ELR (cell line): ENCODE results near the gene WDR33.

ENCODE experiments used
- DNase-seq: peaks from one replicate; pipeline ENCODE4 v3.0.0-alpha.2; 2015; ENCODE audit warnings: low read depth

The WDR33 gene

DNA sequence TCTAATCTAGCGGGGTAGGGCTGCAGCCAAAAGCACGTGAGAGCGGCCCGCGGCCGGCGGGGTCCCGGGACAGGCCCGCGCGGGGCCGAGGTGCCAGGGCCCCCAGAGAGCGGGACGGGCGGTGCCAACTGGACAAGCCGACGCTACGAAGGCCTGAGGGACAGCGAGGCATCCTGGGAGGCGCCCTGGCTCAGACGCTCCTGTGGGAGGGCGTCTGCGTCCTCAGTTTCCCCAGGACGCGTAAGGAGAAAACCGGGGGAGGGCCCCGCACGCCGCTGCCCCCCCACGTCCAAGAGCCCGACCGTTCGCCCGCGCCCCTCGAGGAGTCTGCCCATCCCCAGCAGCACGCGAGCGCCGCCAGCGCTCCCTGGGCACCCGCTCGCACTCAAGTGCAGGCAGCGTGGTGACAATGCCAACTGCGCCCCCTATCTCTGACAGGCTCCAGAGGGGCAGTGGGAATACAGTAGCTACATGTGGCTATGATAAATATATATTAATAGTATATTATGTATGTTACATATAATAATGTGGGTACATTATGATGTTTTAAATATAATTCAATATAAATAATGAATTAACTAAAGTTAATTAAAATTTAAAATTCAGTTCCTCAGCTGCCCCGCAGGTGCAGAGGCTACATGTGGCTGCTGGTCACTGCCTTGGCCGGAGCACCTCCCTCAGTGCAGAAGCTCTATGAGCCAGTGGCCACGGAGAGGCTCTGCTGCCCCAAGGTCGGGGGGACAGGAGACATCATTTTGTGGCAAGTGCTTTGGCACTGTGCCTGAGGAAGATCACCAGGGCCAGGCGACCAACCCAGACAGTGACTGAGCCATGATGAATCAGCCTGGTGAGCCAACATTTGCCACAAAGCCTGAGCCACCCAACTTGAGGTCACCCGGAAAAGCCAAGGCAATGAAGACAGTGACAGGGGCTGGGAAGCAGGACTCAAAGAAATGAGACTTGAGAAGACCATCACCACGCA is 115.2 kb downstream of the WDR33 start:
- DNase-seq: peak; percentile 66

DNA sequence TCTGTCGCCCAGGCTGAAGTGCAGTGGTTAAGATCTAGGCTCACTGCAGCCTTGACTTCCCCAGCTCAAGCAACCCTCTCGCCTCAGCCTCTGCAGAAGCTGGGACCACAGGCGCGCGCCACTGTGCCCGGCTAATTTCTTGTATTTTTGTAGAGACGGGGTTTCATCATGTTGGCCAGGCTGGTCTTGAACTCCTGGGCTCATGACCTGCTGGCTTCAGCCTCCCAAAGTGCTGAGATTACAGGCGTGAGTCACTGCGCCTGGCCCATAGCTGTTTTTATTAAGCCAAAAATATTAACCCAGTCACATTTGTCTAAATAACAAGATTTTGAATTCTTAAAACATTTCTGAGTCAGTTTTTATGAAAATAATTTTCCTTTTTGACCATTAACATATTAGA is 116.0 kb downstream of the WDR33 start:
- no peak for DNase-seq

DNA sequence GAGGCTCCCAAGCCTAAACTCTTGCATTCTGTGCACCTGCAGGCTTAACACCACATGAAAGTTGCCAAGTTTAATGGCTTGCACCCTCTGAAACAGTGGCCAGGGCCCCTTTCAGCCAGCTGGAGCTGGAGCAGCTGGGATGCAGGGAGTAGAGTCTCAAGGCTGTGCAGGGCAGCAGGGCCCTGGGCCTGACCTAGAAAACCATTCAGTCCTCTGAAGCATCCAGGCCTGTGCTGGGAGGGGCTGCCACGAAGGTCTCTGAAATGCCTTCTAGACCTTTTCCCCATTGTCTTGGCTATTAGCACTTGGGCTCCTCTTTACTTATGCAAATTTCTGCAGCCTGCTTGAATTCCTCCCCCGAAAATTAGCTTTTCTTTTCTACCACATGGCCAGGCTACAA is 120.3 kb downstream of the WDR33 start:
- no peak for DNase-seq

DNA sequence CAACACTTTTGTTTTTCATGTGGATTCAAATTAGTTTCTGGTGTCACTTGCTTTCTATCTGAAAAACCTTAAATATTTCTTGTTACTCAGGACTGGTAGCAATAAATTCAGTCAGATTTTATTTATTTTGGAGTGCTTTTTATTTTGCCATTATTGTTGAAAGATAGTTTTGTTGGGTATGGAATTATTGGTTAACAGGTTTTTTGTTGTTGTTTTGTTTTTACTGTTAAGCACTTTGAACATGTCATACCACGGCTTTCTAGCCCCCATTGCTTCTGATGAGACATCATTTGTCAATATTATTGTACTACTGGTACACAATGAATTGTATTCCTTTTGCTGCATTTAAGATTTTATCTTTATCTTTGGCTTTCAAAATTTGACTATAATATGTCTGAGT is 122.6 kb downstream of the WDR33 start:
- no peak for DNase-seq

DNA sequence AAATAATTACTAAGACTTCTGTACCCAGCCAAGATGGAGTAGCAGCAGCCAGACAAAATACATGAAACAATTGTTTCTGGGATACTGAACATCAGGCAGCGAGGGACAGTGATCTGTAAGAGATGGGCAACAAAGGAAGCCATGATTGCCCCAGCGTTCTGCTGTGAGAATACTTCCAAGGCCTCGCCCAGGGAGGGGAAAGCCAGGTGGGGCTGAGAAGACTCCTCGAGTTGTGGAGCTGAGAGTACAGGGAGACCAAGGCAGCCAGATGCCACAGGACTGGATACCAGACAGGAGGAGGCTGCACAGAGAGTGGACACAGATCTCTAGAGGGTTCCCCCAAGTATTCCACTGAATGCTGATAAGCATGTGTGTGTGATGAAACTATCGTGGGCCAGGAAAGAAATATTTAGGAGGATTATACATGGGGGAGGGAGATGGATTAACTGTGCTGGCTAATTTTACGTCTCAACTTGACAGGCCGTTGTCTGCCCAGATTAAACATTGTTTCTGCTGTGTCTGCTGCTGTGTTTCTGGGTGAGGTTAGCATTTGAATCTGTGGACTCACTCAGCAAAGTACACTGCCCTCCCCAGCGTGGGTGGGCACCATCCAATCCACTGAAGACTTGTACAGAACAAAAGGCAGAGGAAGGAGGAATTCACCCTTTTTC is 125.4 kb downstream of the WDR33 start:
- no peak for DNase-seq

DNA sequence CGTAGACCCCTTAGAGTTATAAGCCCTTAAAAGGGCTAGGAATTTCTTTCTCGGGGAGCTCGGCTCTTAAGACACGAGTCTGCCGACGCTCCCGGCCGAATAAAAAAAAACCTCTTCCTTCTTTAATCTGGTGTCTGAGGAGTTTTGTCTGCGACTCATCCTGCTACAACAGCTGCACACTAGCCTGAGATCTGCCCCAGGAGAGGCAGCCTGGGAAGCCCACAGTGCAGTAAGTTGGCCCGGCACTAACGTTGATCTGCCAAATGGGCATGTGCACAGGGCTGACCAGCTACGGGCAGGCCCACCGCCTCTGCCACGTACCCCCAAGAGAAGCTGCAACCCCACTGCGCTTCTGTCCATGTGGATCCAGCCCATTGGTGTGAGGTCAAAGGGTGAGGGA is 127.2 kb downstream of the WDR33 start:
- peak; percentile 40 for DNase-seq

DNA sequence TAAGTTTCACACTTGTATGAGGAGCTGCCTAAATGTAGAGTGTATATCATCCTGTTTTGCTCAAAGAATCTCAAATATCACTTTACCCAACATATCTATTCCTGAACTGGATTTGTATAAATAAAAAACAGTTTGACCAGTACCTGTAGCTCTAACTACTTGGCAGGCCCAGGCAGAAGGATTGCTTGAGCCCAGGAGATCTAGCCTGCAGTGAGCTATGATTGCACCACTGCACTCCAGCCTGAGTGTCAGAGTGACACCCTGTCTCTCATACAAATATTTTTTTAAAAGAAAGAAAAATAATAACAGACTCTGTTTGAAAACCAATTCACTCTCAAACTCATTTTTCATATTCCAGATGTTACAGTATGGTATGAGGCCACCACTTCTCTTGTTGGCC is 127.9 kb downstream of the WDR33 start:
- no peak for DNase-seq

DNA sequence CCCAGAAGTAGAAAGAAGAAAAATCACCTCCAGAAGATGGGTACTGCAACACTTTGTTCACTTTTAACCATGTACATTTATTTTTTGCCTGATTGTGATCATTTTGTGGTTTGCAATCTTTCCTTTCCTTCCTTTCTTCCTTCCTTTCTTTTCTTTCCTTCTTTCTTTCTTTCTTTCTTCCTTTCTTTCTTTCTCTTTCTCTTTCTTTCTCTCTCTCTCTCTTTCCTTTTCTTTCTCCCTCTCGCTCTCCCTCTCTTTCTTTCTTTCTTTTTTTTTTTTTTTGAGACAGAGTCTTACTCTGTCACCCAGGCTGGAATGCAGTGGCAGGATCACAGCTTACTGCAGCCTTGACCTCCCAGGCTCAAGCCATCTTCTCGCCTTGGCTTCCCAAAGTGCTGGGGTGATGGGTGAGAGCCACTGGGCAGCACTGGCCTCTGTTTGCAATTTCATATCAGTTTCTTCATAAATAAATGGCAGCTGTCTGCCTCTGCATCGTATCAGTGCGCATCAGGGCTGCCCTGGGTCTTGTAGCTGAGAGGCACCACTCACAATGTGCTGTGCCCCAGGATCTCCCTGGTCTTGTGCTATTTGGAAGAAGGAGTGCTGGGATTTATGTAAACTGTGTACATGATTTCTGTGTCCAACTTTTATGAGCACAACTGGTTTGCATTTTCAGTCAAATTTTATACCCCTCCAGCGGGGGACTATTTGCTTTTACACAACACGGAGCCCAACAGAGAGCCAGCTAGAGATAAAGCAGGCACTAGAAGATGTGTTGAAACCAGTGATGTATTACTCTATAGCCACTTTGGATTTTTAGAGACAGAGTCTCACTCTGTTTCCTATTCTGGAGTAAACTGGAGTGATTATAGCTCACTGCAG is 128.8 kb downstream of the WDR33 start:
- DNase-seq: no peak

DNA sequence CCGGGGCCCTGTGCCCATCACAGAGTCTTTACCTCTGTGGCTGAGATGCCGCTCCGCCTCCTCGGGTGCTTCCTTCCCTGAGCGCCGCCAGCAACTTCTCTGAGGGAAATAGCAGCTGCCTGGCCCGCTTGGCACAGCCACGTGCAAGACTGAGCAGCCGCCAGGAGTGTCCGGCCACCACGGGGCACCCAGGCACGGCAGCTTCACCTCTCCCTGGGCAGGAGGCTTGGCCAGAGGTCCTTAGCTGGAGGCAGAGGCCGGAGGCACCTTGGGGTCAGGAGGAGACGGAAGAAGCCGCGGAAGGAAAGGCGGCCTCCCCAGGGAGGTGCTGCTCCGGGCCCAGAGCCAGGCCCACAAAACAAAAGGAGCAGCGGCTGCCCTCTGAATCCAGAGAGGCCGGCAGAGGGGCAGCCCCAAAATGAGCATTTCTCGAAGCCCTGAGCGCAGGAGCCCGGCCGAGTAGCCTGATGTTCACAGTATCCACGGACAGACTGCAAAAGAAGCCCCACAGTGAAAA is 129.6 kb downstream of the WDR33 start:
- no peak for DNase-seq

DNA sequence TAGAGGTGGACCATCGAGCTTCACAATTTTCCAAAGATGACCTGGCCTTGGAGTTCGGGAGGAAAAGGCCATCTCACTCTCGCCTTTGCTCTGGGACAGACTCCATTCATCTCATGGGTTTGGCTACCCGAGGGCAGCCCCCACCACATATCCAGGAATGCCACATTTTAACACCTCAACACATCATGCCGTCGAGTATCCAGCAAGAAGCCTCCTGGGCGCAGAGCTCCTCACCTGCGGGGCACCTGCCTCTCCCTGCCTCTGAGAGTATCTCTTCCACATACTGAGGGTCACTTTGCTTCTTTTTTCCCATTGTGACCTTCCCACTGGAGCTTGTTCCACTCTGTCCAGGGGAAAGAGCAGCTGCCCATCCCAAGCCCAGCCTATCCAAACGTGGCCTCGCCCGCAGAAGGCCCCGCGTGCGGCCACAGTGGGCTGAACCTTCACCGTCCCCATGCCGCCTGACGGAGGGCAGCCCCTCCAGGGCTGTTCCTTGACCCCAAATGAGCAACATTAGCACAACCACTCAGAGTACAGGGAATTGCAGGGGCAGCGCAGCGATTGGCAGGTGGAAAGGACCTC is 130.2 kb downstream of the WDR33 start:
- DNase-seq: no peak

DNA sequence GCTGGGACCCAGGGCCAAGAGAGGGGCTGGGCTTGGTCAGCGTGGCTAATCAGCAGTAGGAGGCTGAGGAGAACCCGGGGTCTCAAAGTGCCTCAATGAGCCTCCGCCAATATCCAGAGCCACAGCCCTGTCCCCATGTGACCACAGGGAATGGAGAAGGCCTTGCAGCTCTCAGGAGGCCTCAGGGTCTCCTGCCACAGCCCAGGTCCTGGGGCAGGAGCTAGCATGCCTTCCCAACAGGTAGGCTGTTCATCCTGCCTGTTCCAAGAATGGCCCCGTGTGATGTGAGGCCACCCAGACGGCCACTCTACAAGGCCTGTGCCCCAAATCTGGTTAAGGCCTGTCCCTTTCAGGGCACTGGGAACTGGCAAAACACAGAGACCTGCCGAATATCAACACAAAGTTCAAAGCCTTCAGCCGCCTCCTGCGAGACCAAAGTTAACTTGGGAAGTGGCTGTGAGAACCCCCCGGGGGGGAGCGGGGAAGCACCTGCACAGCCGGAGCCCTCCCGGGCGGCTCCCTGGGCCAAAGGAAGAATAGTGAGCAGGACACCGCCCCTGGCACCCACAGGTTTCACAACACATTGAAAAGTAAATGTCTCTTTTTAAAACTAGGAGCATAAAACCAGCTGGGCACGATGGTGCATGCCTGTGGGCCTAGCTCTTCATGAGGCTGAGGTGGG is 131.2 kb downstream of the WDR33 start:
- no peak for DNase-seq

DNA sequence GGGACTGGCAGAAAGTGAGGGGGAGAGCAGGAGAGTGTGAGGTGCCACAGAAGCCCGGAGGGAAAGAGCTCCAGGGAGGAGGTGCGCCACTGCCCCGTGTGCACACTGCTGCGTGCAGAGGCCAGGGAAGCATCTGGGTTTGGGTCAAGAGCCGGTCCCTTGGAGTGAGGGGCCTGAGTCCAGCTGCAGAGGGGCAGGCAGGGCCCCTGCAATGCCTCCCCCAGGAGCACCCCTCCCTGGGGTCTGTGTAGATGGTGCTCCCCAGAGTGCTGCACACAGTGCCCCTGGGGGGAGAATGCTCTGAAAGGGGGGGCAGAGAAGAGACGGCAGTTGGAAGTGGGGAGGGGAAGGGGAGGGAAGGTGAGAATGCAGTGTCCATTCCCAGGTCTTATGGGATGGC is 132.0 kb downstream of the WDR33 start:
- no peak for DNase-seq

DNA sequence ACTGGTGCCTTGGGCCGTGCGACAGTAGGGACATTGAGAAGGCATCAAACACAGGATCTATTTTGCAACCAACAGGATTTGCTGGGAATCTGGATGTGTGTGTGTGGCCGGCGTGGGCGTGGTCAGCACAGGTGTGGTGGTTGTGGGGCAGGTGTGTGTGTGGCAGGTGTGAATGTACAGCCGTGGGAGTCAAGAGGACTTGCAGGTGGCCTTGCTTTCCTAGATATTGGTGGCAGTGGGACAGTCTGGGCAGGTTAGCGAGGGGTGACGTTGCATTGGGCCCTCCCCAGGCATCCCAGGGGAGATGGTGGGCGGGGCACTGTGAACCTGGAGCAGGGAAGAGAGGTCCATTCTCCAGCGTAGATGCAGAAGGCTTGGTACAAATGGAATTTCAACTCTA is 132.4 kb downstream of the WDR33 start:
- DNase-seq: no peak

DNA sequence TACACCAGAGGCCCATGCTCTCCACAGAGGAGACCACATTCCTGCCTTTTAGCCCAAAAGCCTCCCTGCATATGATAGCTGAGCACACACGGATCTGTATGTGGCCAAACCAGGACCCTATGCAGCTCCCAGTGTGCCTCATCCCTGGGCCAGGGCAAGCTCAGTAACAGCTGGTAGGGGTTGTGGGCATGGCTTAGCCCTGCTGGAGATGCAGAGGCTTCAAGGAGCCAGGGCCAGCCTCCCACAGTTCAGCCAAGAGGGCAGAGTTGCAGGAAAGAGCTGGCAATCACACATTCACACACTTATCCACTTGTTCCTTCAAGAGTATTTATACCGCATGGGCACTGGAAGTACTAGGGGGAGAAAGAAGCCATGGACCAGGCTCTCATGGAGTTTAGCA is 134.1 kb downstream of the WDR33 start:
- no peak for DNase-seq

DNA sequence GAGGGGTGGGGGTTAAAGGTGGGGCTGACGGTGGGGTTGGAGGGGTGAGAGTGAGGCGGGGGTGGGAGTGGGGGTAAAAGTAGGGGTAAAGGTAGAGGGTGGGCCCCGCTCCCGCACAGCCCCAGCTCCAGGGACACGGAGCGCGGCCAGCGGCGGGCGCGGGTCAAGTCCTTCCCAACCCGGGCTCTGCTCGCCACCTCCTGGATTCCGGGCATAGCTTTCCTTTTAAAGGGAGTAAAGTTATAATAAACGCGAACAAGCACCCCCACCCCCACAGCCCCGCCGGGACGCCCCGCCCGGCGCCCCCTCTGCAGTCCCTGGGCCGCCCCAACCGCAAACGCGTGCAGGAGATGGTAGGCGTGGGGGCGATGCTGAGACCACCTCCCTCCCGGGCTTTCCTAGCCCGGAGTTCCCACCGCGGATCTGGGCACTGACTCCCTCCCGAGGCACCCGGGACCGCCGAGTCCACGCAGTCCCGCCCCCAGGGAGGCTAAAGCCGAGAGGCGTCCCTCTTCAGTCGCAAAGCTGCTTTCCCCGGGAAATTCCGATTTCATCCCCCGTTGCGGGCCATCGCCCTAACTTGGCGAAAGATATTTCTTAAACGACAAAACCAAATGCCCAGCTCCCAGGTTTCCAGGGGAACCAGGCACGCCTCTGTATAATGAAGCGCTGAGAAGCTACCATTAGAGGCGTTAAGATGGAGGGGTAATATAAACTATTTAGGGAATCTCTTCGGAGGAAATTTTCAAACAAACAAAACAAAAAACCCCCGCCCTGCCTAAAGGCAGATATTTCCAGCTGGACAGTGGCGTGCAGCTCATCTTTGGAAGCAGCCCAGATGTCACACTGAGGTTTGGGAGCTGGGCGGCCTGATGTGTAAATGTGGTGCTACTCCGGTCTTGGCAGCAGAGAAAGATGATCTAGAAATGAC is 135.4 kb downstream of the WDR33 start, which contains the start of gene LIMS2:
LIMS2 (minus strand) TSS at position 200 of the 931 bp plus-strand sequence. CDS start 506 bp downstream, outside the sequence.
- peak; percentile 75 for DNase-seq

DNA sequence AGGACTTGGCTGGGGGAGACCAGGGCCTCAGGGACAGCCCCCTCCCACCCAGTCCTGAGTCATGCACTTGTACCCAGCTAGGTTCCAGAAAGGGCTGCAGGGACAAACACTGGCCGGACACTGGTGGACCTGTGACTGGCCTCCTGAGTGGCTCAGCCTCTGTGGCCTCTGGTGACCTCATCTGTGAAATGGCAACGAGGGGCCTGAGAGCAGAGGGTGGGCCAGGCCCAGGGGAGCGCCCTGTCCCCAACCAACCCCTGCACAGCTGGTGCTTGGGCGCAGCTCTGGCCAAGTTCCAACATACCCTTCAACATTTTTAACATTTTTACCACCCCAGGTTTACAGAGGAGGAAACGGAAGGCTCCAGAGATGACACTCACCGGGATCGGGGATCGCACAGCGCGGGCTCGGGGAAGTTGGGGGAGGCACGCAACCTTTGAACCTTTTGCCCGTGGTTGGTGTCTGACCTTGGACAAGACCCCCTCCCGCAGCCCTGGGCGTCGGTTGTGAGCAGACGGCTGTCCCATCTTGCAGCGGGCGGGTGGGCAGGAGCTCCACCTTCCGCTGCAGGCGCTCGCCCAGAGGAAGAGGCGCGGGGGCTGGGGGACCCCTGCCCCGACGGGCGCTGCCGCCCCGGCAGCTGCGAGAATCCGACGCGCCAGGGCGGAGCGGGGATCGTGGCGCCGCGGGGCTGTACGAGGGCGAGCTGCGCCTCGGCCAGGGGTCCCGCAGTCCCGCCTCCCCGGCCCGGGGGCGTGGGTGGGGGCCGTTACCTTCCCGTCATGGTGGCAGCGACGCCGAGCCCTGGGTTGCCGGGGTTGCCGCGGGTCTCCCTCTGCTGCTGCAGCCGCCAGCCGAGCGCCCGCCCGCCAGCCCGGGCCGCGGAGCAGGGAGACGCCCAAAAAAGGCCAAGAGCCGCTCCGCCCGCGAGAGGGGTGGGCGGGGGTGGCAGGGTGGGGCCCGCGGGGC is 136.4 kb downstream of the WDR33 start:
- DNase-seq: peak; percentile 40

DNA sequence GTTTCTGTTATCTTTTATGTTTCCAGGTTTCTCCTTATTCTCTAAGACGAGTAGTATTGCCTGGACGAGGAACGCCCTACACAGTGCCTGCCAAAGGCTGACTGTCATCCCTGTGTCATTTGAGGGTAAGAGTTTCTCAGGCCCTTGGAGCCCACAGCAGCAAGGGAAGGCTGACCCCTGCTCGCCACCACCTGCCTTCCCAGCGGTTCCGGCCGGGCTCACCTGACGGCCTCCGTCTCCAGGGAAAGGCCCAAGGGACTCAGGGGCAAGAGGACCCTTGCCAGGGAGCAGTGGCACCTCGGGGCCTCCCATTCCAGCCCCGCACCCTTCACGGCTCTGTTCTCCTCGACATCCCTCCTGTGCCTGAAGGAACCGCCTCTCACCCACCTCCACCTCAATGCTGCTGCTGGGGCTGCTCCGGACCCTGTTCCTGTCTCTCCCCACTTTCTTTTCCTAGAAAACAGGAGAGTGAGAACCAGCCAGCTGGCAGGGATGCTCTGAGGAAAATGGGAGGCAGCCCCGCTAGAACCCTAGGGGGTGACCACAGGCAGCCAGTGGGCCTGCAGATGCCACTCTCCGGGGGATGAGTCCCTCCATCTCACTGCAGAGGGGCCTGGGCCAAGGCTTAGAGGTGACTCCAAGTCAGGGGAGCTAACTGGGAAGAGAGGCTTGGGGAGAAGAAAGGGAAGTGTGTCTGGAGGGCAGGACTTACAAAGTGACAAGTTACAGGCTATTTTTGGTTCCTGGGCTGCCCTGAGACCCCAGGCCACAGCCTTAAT is 137.5 kb downstream of the WDR33 start:
- no peak for DNase-seq
